ENCODE data around the gene MKX. TPM values are rescaled to one million over a fixed set of nuclear protein-coding genes. Genes with fewer than 3 reads are reported as not detected.

The MKX gene
- total RNA-seq, 6 experiments from 2014 or later: 36.6 to 99.7 (median 40.6) TPM

- peaks cover 98% of the 10 kb centered on the region for H3K4me1 Mint-ChIP-seq (ENCODE audit: low read depth)
- H3K36me3 Mint-ChIP-seq (ENCODE audit: low read depth): peaks cover 57% of the 10 kb centered on the region
- H3K9me3 Mint-ChIP-seq: peaks cover 13% of the 10 kb centered on the region
- peaks cover 4% of the 10 kb centered on the region for H3K27me3 Mint-ChIP-seq (ENCODE audit: insufficient read depth)
- peak; percentile 91 for DNase-seq
- TF ChIP-seq, protein P1, sequence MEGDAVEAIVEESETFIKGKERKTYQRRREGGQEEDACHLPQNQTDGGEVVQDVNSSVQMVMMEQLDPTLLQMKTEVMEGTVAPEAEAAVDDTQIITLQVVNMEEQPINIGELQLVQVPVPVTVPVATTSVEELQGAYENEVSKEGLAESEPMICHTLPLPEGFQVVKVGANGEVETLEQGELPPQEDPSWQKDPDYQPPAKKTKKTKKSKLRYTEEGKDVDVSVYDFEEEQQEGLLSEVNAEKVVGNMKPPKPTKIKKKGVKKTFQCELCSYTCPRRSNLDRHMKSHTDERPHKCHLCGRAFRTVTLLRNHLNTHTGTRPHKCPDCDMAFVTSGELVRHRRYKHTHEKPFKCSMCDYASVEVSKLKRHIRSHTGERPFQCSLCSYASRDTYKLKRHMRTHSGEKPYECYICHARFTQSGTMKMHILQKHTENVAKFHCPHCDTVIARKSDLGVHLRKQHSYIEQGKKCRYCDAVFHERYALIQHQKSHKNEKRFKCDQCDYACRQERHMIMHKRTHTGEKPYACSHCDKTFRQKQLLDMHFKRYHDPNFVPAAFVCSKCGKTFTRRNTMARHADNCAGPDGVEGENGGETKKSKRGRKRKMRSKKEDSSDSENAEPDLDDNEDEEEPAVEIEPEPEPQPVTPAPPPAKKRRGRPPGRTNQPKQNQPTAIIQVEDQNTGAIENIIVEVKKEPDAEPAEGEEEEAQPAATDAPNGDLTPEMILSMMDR (IDR thresholded peaks at IDR 0.05): no peak
- peak overlapping the region; percentile 17; the same call in 1 of the 2 replicates for H3K4me3 Mint-ChIP-seq
- peak overlapping the region; percentile 68 for H3K27ac Mint-ChIP-seq
Measured at GRCh38 chr10:27723436-27723835, 22.2 kb downstream of the MKX start.

DNA sequence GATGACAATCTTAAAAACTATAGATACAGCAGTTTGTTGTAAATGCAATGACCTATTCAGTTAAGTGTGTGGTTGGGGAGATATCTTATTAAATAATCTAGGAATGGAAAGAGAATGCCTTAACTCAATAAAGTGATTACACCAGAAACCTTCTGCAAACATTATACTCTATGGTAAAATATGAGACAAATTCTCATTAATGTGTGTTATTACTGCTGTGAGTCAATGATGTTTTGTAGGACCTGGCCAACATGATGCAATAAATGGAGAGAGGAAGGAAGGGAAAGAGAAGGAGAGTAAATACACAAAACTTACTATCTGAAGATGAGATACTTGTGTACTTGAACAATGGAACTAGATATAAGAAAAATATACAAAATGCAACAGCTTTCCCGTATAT is 25.1 kb downstream of the MKX start:
- DNase-seq: peak; percentile 75
- Mint-ChIP-seq H3K27me3 (ENCODE audit: insufficient read depth) (peaks cover 4% of the 10 kb centered on the region), H3K9me3 (peaks cover 13% of the 10 kb centered on the region), H3K27ac (peak overlapping the region; percentile 55), H3K4me3 (peak overlapping the region; percentile 55), H3K36me3 (ENCODE audit: low read depth) (peaks cover 64% of the 10 kb centered on the region), H3K4me1 (ENCODE audit: low read depth) (peaks cover 97% of the 10 kb centered on the region)
- TF ChIP-seq, protein P1 (IDR thresholded peaks at IDR 0.05): no peak

- no peak for DNase-seq
- H3K36me3 Mint-ChIP-seq (ENCODE audit: low read depth): peaks cover 69% of the 10 kb centered on the region
- TF ChIP-seq, protein P1 (IDR thresholded peaks at IDR 0.05): no peak
Measured at GRCh38 chr10:27719052-27719451, 26.6 kb downstream of the MKX start.

GRCh38 chr10:27717861-27718260 is 27.8 kb downstream of the MKX start:
- peaks cover 78% of the 10 kb centered on the region for H3K36me3 Mint-ChIP-seq (ENCODE audit: low read depth)
- H3K27ac Mint-ChIP-seq: no peak overlapping the region; the same call in 1 of the 2 replicates
- 0 out of 2 replicates have a peak overlapping the region, but pooled peaks have one; percentile 17 for H3K4me3 Mint-ChIP-seq
- H3K27me3 Mint-ChIP-seq (ENCODE audit: insufficient read depth): peaks cover 6% of the 10 kb centered on the region
- H3K9me3 Mint-ChIP-seq: peaks cover 13% of the 10 kb centered on the region
- H3K4me1 Mint-ChIP-seq (ENCODE audit: low read depth): peaks cover 97% of the 10 kb centered on the region
- TF ChIP-seq, protein P1 (IDR thresholded peaks at IDR 0.05): no peak
- DNase-seq: no peak

More at GRCh38 chr10:27719052-27719451, 26.6 kb downstream of the MKX start:
- H3K4me3 Mint-ChIP-seq: no peak overlapping the region
- H3K9me3 Mint-ChIP-seq: peaks cover 13% of the 10 kb centered on the region
- peak overlapping the region; percentile 80; the same call in 1 of the 2 replicates for H3K27ac Mint-ChIP-seq
- peaks cover 97% of the 10 kb centered on the region for H3K4me1 Mint-ChIP-seq (ENCODE audit: low read depth)
- H3K27me3 Mint-ChIP-seq (ENCODE audit: insufficient read depth): peaks cover 6% of the 10 kb centered on the region

DNA sequence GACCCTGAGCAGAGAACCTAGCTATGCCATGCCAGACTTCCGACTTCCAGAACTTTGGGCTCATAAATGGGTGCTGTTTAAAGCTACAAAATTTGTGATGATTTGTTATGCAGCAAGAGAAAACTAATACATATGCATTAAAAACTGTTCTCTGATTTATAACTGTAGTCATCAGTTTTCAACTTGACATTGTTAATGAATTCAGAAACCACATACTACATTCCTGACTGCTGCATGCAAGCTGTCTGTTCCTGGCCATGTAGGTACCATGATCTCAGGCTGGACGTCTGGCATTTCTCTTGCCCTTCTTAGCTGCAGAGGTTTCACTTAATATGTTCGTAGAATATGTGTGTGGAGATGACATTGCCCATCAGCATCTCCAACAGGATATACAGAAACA is 28.4 kb downstream of the MKX start:
- no peak for DNase-seq
- Mint-ChIP-seq H3K36me3 (ENCODE audit: low read depth) (peaks cover 76% of the 10 kb centered on the region), H3K27ac (peak overlapping the region; percentile 88), H3K9me3 (peaks cover 13% of the 10 kb centered on the region), H3K27me3 (ENCODE audit: insufficient read depth) (peaks cover 6% of the 10 kb centered on the region), H3K4me3 (no peak overlapping the region), H3K4me1 (ENCODE audit: low read depth) (peaks cover 97% of the 10 kb centered on the region)
- TF ChIP-seq, protein P1 (IDR thresholded peaks at IDR 0.05): no peak
